PC-3 (cell line): Measurements from ENCODE around the gene MGLL. TPM values are rescaled to one million over a fixed set of nuclear protein-coding genes. Genes with fewer than 3 reads are reported as not detected.

Experiments
- ATAC-seq: fragments of 200-7000 bp; cut with Tn5 transposase; 2 replicates; pipeline ENCODE4 v1.9.1; 2020; ENCODE audit warnings: mild to moderate bottlenecking, moderate library complexity
- BruUV-seq: library from RNA; stranded (reverse); fragments of 400-500 nt; replicated peaks from 2 replicates; lab custom pipeline; 2021; lab: Mats Ljungman, UMichigan
- CTCF ChIA-PET: fragments of 300-600 bp; sonication (Branson Sonifier 250); formaldehyde crosslinking; loops from one replicate; lab custom pipeline; 2022; ENCODE audit warnings: antibody characterized with exemption; lab: Charles Lee
- POLR2A ChIA-PET: fragments of 300-600 bp; sonication (Branson Sonifier 250); formaldehyde crosslinking; loops from one replicate; lab custom pipeline; 2022; ENCODE audit warnings: antibody characterized with exemption; ENCODE audit not compliant: unreplicated experiment; lab: Charles Lee
- DNase-seq: peaks from one replicate; pipeline ENCODE4 v3.0.0-alpha.2; 2015
- H2AFZ ChIP-seq: fragments of 300-600 bp; sonication (generic); 2 replicates; pipeline ENCODE4 v1.6.0; 2016; ENCODE audit warnings: antibody characterized with exemption, low read length
- H3F3A ChIP-seq: fragments of 300-600 bp; sonication (generic); one replicate; pipeline ENCODE4 v1.6.0; 2017; ENCODE audit warnings: antibody characterized with exemption, low read length, control low read depth, mild to moderate bottlenecking; ENCODE audit not compliant: unreplicated experiment
- H3K27ac ChIP-seq: fragments of 300-600 bp; sonication (generic); 2 replicates; pipeline ENCODE4 v1.5.1; 2016; ENCODE audit warnings: mild to moderate bottlenecking, low read length
- H3K27me3 ChIP-seq: fragments of 300-600 bp; sonication (generic); 2 replicates; pipeline ENCODE4 v1.6.1; 2016; ENCODE audit warnings: low read length, mixed read lengths
- H3K36me3 ChIP-seq: fragments of 300-600 bp; sonication (generic); 2 replicates; pipeline ENCODE4 v1.6.1; 2016; ENCODE audit warnings: low read depth, mixed run types, low read length, mixed read lengths
- H3K4me1 ChIP-seq: fragments of 300-600 bp; sonication (generic); 2 replicates; pipeline ENCODE4 v1.5.1; 2016; ENCODE audit warnings: low read length; ENCODE audit not compliant: insufficient read depth
- H3K4me2 ChIP-seq: fragments of 300-600 bp; sonication (generic); 2 replicates; pipeline ENCODE4 v1.6.0; 2016; ENCODE audit warnings: low read length
- H3K4me3 ChIP-seq: fragments of 300-600 bp; sonication (generic); 2 replicates; pipeline ENCODE4 v1.5.1; 2016; ENCODE audit warnings: mild to moderate bottlenecking, low read length, mixed read lengths
- H3K79me2 ChIP-seq: fragments of 300-600 bp; sonication (generic); 2 replicates; pipeline ENCODE4 v1.6.1; 2017; ENCODE audit warnings: low read length, mixed read lengths
- H3K9ac ChIP-seq: fragments of 300-600 bp; sonication (generic); 2 replicates; pipeline ENCODE4 v1.6.0; 2016; ENCODE audit warnings: mild to moderate bottlenecking, low read length
- H3K9me2 ChIP-seq: fragments of 300-600 bp; sonication (generic); replicated peaks from 2 replicates; pipeline ENCODE4 v1.6.1; 2016; ENCODE audit warnings: mixed run types, low read length, mixed read lengths
- H3K9me3 ChIP-seq: fragments of 300-600 bp; sonication (generic); 2 replicates; pipeline ENCODE4 v1.6.1; 2016; ENCODE audit warnings: low read length, mixed read lengths
- H4K20me1 ChIP-seq: fragments of 300-600 bp; sonication (generic); 2 replicates; pipeline ENCODE4 v1.6.1; 2016; ENCODE audit warnings: low read length, mixed read lengths
- CTCF ChIP-seq: fragments of 300-600 bp; sonication (generic); conservative IDR thresholded peaks from 2 replicates; pipeline ENCODE4 v1.5.1; 2017; ENCODE audit warnings: antibody characterized with exemption, low read depth, mild to moderate bottlenecking, low read length
- EZH2 ChIP-seq: fragments of 300-600 bp; sonication (generic); IDR thresholded peaks from one replicate; pipeline ENCODE4 v1.6.1; 2017; ENCODE audit warnings: antibody characterized with exemption, mild to moderate bottlenecking, low read length; ENCODE audit not compliant: unreplicated experiment
- EZH2phosphoT487 ChIP-seq: fragments of 300-600 bp; sonication (generic); IDR thresholded peaks from 2 replicates; pipeline ENCODE4 v1.6.1; 2018; ENCODE audit warnings: mild to moderate bottlenecking, antibody characterized with exemption, low read length, borderline replicate concordance
- intact Hi-C: fragments of 100-400 bp; cut with micrococcal nuclease; formaldehyde crosslinking; loops from 2 replicates; pipeline ENCODE4 v1.9.0; 2023
- total RNA-seq: library from RNA; depleted of rRNA; stranded (reverse); fragments of >200 nt; gene quantifications from 2 replicates; pipeline ENCODE4 v1.2.3, GENCODE V29; 2014

Gene MGLL
- total RNA-seq, 1 experiment from 2014 or later = 38.7 TPM

GRCh38 chr3:127699416-127700300 is 122.7 kb downstream of the MGLL start:
- peak; percentile 30 for DNase-seq
- no peak overlapping the region for H3K4me2 ChIP-seq
- H3K9me2 ChIP-seq = no peaks in the 10 kb centered on the region
- H3F3A ChIP-seq = no peaks in the 10 kb centered on the region
- H2AFZ ChIP-seq = no peak overlapping the region
- TF ChIP-seq EZH2phosphoT487 (no peak), EZH2 (no peak), CTCF (no peak)
- H3K4me1 ChIP-seq = peaks cover 35% of the 10 kb centered on the region
- CTCF ChIA-PET = interaction anchor here (0.7 kb wide), 1 partner anchor 71 kb away, joined by 4 read pairs; the partner anchor contains the start of gene PODXL2
- peak overlapping the region; percentile 72; the same call in 1 of the 2 replicates for H3K27ac ChIP-seq
- no peaks in the 10 kb centered on the region for H3K79me2 ChIP-seq
- H4K20me1 ChIP-seq = no peaks in the 10 kb centered on the region
- H3K9me3 ChIP-seq = no peaks in the 10 kb centered on the region
- no TSS peak for BruUV-seq
- intact Hi-C loops = loop anchor here (5.0 to 10.0 kb wide), 2 partner anchors 105 to 263 kb away; partner anchors contain the start of genes MCM2 and TPRA1
- no peaks in the 10 kb centered on the region for H3K36me3 ChIP-seq
- POLR2A ChIA-PET = no interaction called here
- no peak overlapping the region for H3K9ac ChIP-seq
- no peaks in the 10 kb centered on the region for H3K27me3 ChIP-seq
- no peak; the same call in 1 of the 2 replicates for ATAC-seq
- H3K4me3 ChIP-seq = no peak overlapping the region

- H3K9me2 ChIP-seq = no peaks in the 10 kb centered on the region
- H3K4me2 ChIP-seq = no peak overlapping the region
- peak overlapping the region; percentile 72 for H3K27ac ChIP-seq
These were observed 123.5 kb downstream of the MGLL start for GRCh38 chr3:127698691-127699415.

GRCh38 chr3:127698286-127698685 is 124.0 kb downstream of the MGLL start:
- H3F3A ChIP-seq = no peaks in the 10 kb centered on the region
- no peak overlapping the region for H3K4me3 ChIP-seq
- peaks cover 35% of the 10 kb centered on the region for H3K4me1 ChIP-seq
- 0 out of 2 replicates have a peak overlapping the region, but pooled peaks have one; percentile 12 for H3K9ac ChIP-seq
- H3K9me2 ChIP-seq = no peaks in the 10 kb centered on the region
- DNase-seq = no peak
- no peaks in the 10 kb centered on the region for H4K20me1 ChIP-seq
- no peaks in the 10 kb centered on the region for H3K79me2 ChIP-seq
- peak overlapping the region; percentile 72 for H3K27ac ChIP-seq
- no peaks in the 10 kb centered on the region for H3K36me3 ChIP-seq
- H3K9me3 ChIP-seq = no peaks in the 10 kb centered on the region
- BruUV-seq = no TSS peak
- H2AFZ ChIP-seq = no peak overlapping the region
- POLR2A ChIA-PET = interaction anchor here (0.6 kb wide), 1 partner anchor 94 kb away, joined by 5 read pairs; no protein-coding TSS in a partner anchor
- no peak for ATAC-seq
- no peak overlapping the region for H3K4me2 ChIP-seq
- intact Hi-C loops = loop anchor here (1.0 to 10.0 kb wide), 4 partner anchors 37 to 264 kb away; partner anchors contain the start of genes MCM2 and TPRA1
- no peak for TF ChIP-seq EZH2phosphoT487
- no peak for TF ChIP-seq EZH2
- no peak for TF ChIP-seq CTCF
- CTCF ChIA-PET = no interaction called here
- no peaks in the 10 kb centered on the region for H3K27me3 ChIP-seq

More at GRCh38 chr3:127698691-127699415, 123.5 kb downstream of the MGLL start:
- H3K4me1 ChIP-seq = peaks cover 35% of the 10 kb centered on the region
- H3K9ac ChIP-seq = 0 out of 2 replicates have a peak overlapping the region, but pooled peaks have one; percentile 12
- no peaks in the 10 kb centered on the region for H3F3A ChIP-seq
- H3K4me3 ChIP-seq = no peak overlapping the region
- ChIA-PET POLR2A (no interaction called here), CTCF (interaction anchor here (0.7 kb wide), 1 partner anchor 70 kb away, joined by 4 read pairs; the partner anchor contains the start of gene PODXL2)
- DNase-seq = no peak
- H3K79me2 ChIP-seq = no peaks in the 10 kb centered on the region
- no peaks in the 10 kb centered on the region for H3K9me3 ChIP-seq
- no peaks in the 10 kb centered on the region for H3K27me3 ChIP-seq
- no peak overlapping the region for H2AFZ ChIP-seq
- TF ChIP-seq EZH2 = no peak
- no TSS peak for BruUV-seq
- H3K36me3 ChIP-seq = no peaks in the 10 kb centered on the region
- H4K20me1 ChIP-seq = no peaks in the 10 kb centered on the region
- intact Hi-C loops = loop anchor here (1.0 to 10.0 kb wide), 4 partner anchors 36 to 263 kb away; partner anchors contain the start of genes MCM2 and TPRA1
- ATAC-seq = no peak
